ENCODE measurements around the gene ARL6IP6. TPM values are rescaled to one million over a fixed set of nuclear protein-coding genes. Genes with fewer than 3 reads are reported as not detected.

The ARL6IP6 gene
- total RNA-seq, 1 experiment from 2014 or later = 32.8 TPM

DNA sequence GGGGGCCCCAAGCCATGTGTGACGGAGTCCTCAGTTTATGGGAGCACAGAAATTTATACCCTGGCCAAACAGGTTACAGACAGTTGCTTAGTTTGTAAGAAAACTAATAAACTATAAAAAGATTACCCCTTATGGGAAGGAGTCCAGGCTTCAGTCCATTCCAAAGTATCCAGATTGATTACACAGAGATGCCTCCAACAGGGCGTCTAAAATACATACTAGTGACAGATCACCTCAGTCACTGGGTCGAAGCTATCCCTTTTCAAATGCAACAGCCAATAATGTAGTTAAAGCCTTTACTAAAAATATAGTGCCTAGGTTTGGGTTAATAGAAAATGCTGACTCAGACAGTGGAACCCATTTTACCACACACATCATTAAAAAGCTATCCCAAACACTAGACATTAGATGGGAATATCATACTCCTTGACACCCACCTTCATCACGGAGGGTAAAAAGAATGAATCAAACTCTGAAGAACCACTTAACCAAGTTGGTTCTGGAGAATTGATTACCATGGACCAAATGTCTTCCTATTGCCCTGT is 11.9 kb upstream of the ARL6IP6 start:
- H3K4me1 Mint-ChIP-seq (ENCODE audit: low read depth, unreplicated experiment) = peaks cover 11% of the 10 kb centered on the region
- no peak for DNase-seq
- intact Hi-C loops (cut with micrococcal nuclease; ENCODE audit: unreplicated experiment) = no loop called here
- no TSS peak for BruUV-seq (replicated peaks)
- H3K4me3 Mint-ChIP-seq (ENCODE audit: low read depth, unreplicated experiment) = no peak overlapping the region
- H3K36me3 Mint-ChIP-seq (ENCODE audit: insufficient read depth, unreplicated experiment) = peaks cover 46% of the 10 kb centered on the region
- H3K27ac Mint-ChIP-seq (ENCODE audit: unreplicated experiment) = no peak overlapping the region
- no peaks in the 10 kb centered on the region for H3K27me3 Mint-ChIP-seq (ENCODE audit: unreplicated experiment)
- no peak for TF ChIP-seq CTCF (IDR thresholded peaks at IDR 0.05; ENCODE audit: unreplicated experiment)
- H3K9me3 Mint-ChIP-seq (ENCODE audit: low read depth, unreplicated experiment) = peaks cover 10% of the 10 kb centered on the region
- CTCF ChIA-PET = no interaction called here

- peaks cover 59% of the 10 kb centered on the region for H3K36me3 Mint-ChIP-seq (ENCODE audit: insufficient read depth, unreplicated experiment)
Observed at GRCh38 chr2:152708742-152709141, 9.7 kb upstream of the ARL6IP6 start.

DNA sequence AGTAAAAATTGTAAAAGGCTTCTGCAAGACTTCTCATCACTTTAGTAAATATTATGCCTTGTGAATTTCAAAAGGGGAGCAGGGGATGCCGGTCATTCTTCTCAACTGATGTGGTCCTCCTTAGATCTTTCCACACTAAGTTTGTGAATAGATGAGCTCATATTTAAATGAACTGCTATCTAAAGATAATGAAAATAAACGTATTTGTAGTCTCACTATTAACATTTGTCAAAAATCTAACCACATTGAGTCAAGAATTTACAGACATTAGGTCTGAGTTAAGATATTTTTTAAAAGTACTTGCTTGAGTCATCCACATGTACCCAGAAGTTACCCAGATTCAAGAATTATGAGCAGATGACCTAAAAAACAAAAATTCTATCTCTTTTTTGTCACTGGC is 7.7 kb upstream of the ARL6IP6 start:
- H3K27ac Mint-ChIP-seq (ENCODE audit: unreplicated experiment) = no peak overlapping the region
- H3K4me3 Mint-ChIP-seq (ENCODE audit: low read depth, unreplicated experiment) = no peak overlapping the region
- peaks cover 11% of the 10 kb centered on the region for H3K4me1 Mint-ChIP-seq (ENCODE audit: low read depth, unreplicated experiment)
- no peak for DNase-seq
- CTCF ChIA-PET = no interaction called here
- H3K36me3 Mint-ChIP-seq (ENCODE audit: insufficient read depth, unreplicated experiment) = peaks cover 75% of the 10 kb centered on the region
- no peaks in the 10 kb centered on the region for H3K27me3 Mint-ChIP-seq (ENCODE audit: unreplicated experiment)
- TF ChIP-seq CTCF (IDR thresholded peaks at IDR 0.05; ENCODE audit: unreplicated experiment) = no peak
- intact Hi-C loops (cut with micrococcal nuclease; ENCODE audit: unreplicated experiment) = no loop called here
- H3K9me3 Mint-ChIP-seq (ENCODE audit: low read depth, unreplicated experiment) = peaks cover 10% of the 10 kb centered on the region
- no TSS peak for BruUV-seq (replicated peaks)

More at GRCh38 chr2:152708742-152709141, 9.7 kb upstream of the ARL6IP6 start:
- no peak for TF ChIP-seq CTCF (IDR thresholded peaks at IDR 0.05; ENCODE audit: unreplicated experiment)
- BruUV-seq (replicated peaks) = no TSS peak
- H3K27ac Mint-ChIP-seq (ENCODE audit: unreplicated experiment) = no peak overlapping the region
- no peaks in the 10 kb centered on the region for H3K27me3 Mint-ChIP-seq (ENCODE audit: unreplicated experiment)
- peaks cover 10% of the 10 kb centered on the region for H3K9me3 Mint-ChIP-seq (ENCODE audit: low read depth, unreplicated experiment)
- peaks cover 11% of the 10 kb centered on the region for H3K4me1 Mint-ChIP-seq (ENCODE audit: low read depth, unreplicated experiment)
- intact Hi-C loops (cut with micrococcal nuclease; ENCODE audit: unreplicated experiment) = no loop called here
- DNase-seq = no peak
- no peak overlapping the region for H3K4me3 Mint-ChIP-seq (ENCODE audit: low read depth, unreplicated experiment)
- CTCF ChIA-PET = no interaction called here

GRCh38 chr2:152715112-152715511 is 3.3 kb upstream of the ARL6IP6 start:
- Mint-ChIP-seq H3K4me3 (ENCODE audit: low read depth, unreplicated experiment) (peak overlapping the region; percentile 96), H3K36me3 (ENCODE audit: insufficient read depth, unreplicated experiment) (peaks cover 86% of the 10 kb centered on the region), H3K27ac (ENCODE audit: unreplicated experiment) (no peak overlapping the region), H3K4me1 (ENCODE audit: low read depth, unreplicated experiment) (no peaks in the 10 kb centered on the region), H3K9me3 (ENCODE audit: low read depth, unreplicated experiment) (no peaks in the 10 kb centered on the region), H3K27me3 (ENCODE audit: unreplicated experiment) (no peaks in the 10 kb centered on the region)
- intact Hi-C loops (cut with micrococcal nuclease; ENCODE audit: unreplicated experiment) = loop anchor here (2.0 kb wide), 1 partner anchor 20 kb away; no protein-coding TSS in a partner anchor
- CTCF ChIA-PET = interaction anchor here (0.6 kb wide), 1 partner anchor 198 kb away, joined by 3 read pairs; no protein-coding TSS in a partner anchor
- no peak for DNase-seq
- TF ChIP-seq CTCF (IDR thresholded peaks at IDR 0.05; ENCODE audit: unreplicated experiment) = no peak
- no TSS peak for BruUV-seq (replicated peaks)

Measured in Calu3 (cell line).